ENCODE data around the gene MAML2. TPM values are rescaled to one million over a fixed set of nuclear protein-coding genes. Genes with fewer than 3 reads are reported as not detected.

Gene MAML2
- total and polyA plus RNA-seq, 2 of the 8 experiments (the other 6 are each of a cell fraction or from before 2014, with no cell fraction given): 3.8 to 6.6 TPM

- no peak for TF ChIP-seq CHD7 (IDR thresholded peaks at IDR 0.05; ENCODE audit: insufficient replicate concordance, low read length)
- TF ChIP-seq GTF2F1 (IDR thresholded peaks at IDR 0.05; ENCODE audit: borderline replicate concordance, low read depth, low read length): no peak
- peak; percentile 87 to 93 for TF ChIP-seq RAD21 (IDR thresholded peaks at IDR 0.05 in 1 of 2, conservative IDR thresholded peaks at IDR 0.05 in 1 of 2; ENCODE audit: low read depth in 2 of 2, low read length in 2 of 2)
- TF ChIP-seq ASH2L (IDR thresholded peaks at IDR 0.05; ENCODE audit: low read length): peak; percentile 23
- TF ChIP-seq TCF12 (IDR thresholded peaks at IDR 0.05; ENCODE audit: low read depth, low read length): 0 out of 2 replicates have a peak, but pooled peaks have one; percentile 62
- 0 out of 2 replicates have a peak, but pooled peaks have one; percentile 60 for TF ChIP-seq YY1 (IDR thresholded peaks at IDR 0.05; ENCODE audit: low read depth, low read length)
- no peak for TF ChIP-seq KDM1A (IDR thresholded peaks at IDR 0.05; ENCODE audit: borderline replicate concordance, low read length)
- TF ChIP-seq CTBP2 (IDR thresholded peaks at IDR 0.05; ENCODE audit: borderline replicate concordance, insufficient read depth, insufficient read length, low read length): no peak
- TF ChIP-seq TEAD4 (IDR thresholded peaks at IDR 0.05; ENCODE audit: low read depth, low read length): peak; percentile 73
- no peak for TF ChIP-seq CBX8 (IDR thresholded peaks at IDR 0.05; ENCODE audit: borderline replicate concordance, low read depth, low read length)
These were observed at the start of gene MAML2 (continued) for GRCh38 chr11:96342961-96343711.
